Stimulated activated CD8-positive, alpha-beta memory T cell treated with anti-CD3 and anti-CD28 coated beads, Interleukin-2, amount 100 ng/mL, for 1 hour (primary cell): ENCODE data around the gene TEX51.

Source experiments
- DNase-seq, 2 donors: peaks; one replicate each; pipeline ENCODE4 v3.0.0-alpha.2; 2020; ENCODE audit warnings: low read depth in 2 of 2

Gene TEX51

GRCh38 chr2:126891681-126892500 is 6.8 kb upstream of the TEX51 start:
- no peak for DNase-seq

GRCh38 chr2:126893153-126893552 is 5.5 kb upstream of the TEX51 start:
- no peak for DNase-seq

GRCh38 chr2:126893606-126894005 is 5.1 kb upstream of the TEX51 start:
- DNase-seq, result no peak

- no peak for DNase-seq
Measured at GRCh38 chr2:126894082-126894481, 4.6 kb upstream of the TEX51 start.

GRCh38 chr2:126894585-126895182 is 4.0 kb upstream of the TEX51 start:
- no peak for DNase-seq

- no peak for DNase-seq
Measured at GRCh38 chr2:126895336-126895735, 3.4 kb upstream of the TEX51 start.

- no peak for DNase-seq
Measured at GRCh38 chr2:126896471-126896870, 2.2 kb upstream of the TEX51 start.

- no peak for DNase-seq
Measured at GRCh38 chr2:126899616-126900185, 1.0 kb downstream of the TEX51 start.

- no peak for DNase-seq
Measured at GRCh38 chr2:126900646-126901319, 2.1 kb downstream of the TEX51 start.

GRCh38 chr2:126901459-126901858 is 2.8 kb downstream of the TEX51 start:
- no peak for DNase-seq

- DNase-seq, result no peak
Measured at GRCh38 chr2:126902152-126902835, 3.6 kb downstream of the TEX51 start.

- DNase-seq, result no peak
Measured at GRCh38 chr2:126902859-126903258, 4.2 kb downstream of the TEX51 start.

GRCh38 chr2:126905991-126906390 is 7.3 kb downstream of the TEX51 start:
- no peak for DNase-seq

GRCh38 chr2:126906781-126907180 is 8.1 kb downstream of the TEX51 start:
- no peak for DNase-seq

GRCh38 chr2:126907671-126908070 is 9.0 kb downstream of the TEX51 start:
- DNase-seq, result no peak

GRCh38 chr2:126908721-126909177 is 10.1 kb downstream of the TEX51 start:
- DNase-seq, result no peak

- DNase-seq, result no peak
Measured at GRCh38 chr2:126909366-126909765, 10.7 kb downstream of the TEX51 start.

GRCh38 chr2:126909781-126910180 is 11.1 kb downstream of the TEX51 start:
- DNase-seq, result no peak

- DNase-seq, result no peak
Measured at GRCh38 chr2:126910637-126911036, 11.9 kb downstream of the TEX51 start.

- no peak for DNase-seq
Measured at GRCh38 chr2:126911111-126911796, 12.6 kb downstream of the TEX51 start.

- no peak for DNase-seq
Measured at GRCh38 chr2:126912201-126912600, 13.5 kb downstream of the TEX51 start.
